ENCODE measurements around the gene RAB24. TPM values are rescaled to one million over a fixed set of nuclear protein-coding genes. Genes with fewer than 3 reads are reported as not detected.

The RAB24 gene
- total RNA-seq, 1 donor from 2014 or later: 42.2 TPM

DNA sequence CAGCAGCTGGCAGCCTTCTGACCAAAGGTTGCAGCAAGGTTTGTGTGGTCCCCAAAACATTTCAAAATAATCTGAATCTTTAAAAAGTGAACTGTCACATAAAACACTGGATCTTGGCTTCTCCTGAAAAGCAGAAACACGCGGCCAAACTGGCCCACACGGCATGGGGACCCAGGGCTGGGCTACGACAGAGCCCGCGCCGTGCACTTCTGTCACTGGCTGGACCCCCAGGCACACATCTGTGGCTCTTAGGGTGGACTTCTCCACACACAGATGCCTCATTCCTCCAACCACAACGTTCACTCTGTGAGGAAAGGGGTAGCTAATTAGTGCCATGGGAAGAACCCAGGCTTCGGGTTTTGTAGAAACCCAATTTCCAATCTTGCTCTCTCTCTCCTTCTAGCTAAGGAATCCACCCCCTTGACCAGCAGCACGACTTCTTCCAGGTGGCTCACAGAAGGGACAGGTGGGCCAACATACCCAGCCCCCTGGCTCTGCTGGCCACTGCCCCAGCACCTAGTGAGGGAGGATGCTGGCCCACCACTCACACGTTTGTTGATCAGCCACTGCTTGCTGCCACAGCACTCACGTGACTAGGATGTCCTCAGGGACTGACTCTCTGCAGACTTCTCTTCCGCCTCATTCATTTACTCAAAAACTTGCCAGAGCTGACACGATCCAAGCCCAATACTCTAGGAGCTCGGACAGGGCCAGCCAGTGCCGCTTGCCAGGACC, 30.1 kb upstream of the RAB24 start:
- intact Hi-C loops (cut with micrococcal nuclease): no loop called here

DNA sequence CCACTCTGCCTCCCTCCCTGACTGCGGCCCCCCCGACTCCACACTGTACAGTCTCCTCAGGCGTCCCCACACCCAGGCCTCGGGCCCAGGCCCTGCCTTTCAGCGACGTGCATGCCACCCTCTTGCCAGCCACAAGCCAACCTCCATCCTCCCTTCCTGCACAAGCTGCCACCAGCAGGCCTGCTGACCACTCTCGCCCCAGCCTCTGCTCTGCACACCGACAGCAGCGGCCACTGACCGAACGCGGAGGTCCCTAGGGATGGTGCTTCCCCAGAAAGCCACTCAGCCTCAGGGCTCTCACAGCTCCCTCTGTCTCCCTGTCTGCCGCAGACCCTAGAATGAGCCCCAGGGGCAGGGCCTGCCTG, 29.4 kb upstream of the RAB24 start:
- intact Hi-C loops (cut with micrococcal nuclease): no loop called here

DNA sequence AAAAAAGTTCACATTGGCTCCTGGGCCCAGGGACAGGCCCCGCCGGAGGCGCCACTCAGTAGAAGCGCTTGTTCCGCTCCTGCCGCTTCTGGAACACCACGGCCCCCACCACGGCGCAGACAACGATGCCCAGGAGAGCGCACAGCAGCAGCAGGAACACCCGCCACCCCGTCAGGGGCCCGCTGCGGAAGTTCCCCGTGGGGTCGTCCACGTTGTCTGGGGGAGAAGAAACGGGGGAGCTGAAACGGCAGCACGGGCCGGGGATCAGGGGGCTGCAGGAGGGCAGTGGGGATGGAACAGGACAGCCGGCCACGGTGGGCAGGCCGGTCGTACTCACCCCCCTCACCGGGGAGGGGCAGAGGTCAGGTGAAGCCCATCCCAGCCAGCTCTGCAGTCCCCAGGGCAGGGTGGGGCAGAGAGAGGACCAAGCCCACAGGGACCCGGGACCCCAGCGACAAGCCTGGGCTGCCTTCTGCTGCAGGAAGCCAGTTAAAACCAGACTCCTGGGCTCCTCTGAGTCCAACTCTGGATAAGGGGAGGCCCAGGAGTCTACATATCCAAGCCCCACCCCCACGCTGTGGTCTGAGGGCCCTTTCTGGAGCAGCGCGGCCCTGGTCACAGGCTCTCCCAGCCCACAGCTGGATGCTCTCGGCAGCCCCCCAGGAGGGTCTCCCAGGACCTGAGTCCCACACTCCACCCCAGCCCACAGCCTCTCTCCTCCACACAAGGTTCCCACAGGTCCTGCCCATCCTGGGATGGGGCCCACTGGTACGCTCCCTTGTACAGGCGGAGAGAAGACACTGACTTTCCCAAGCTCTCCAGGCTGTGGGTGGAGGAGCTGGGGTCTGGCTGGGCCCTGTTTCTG, 28.7 kb upstream of the RAB24 start:
- intact Hi-C loops (cut with micrococcal nuclease): no loop called here

DNA sequence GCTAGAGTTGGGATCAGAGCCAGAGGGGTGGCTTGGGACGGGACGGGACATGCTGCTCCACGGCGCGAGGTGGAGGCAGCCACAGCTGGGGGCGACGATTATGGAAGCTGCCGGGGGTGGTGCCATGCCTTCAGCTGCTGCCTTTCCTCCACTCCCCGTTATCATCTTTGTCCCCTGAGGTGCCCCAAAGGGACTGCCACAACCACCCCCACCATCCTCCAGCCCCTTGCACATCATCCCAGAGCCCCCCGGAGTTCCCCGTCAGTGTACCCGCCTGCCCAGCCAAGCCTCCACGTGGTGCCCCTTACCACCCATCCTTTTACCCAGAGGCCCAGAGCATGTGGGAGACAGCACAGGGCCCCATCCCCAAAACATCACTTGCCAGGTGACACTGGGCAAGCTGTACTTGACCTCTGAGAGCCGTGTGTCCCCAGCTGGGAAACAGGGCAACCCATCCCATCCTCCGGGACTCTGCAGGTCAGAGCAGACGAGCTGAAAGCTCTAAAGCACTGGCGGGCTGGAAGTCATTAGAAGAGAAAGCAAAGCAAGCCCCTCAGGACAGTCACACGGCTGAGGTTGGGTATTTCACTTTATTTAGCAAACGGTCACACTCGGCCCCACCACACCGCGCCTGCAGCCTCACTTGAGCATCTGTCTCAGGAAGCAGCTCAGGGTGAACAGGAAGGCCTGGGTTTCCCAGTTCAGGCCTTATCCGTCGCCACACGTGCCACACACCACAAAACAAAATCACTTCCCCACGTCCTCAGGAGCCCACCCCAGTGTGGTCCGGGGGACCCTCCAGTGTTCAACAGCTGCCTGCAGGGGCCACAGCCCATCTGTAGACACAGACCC, 27.7 kb upstream of the RAB24 start:
- intact Hi-C loops (cut with micrococcal nuclease): no loop called here

DNA sequence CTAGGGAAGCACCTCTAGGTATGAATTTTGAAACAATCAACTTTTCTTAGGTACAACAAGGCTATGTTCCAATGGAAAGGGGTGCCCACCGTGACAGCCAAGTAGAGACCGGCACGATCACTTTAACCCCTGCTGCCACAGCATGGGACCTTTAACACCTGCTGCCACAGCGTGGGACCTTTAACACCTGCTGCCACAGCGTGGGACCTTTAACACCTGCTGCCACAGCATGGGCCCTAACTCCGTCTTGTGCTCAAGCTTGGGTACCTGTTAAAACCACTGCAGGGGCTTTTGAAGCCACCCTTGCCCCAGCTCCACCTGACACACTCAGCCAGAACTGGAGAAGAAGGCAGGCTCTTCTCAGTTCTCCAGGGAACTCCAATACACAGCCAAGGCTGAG, 26.4 kb upstream of the RAB24 start:
- intact Hi-C loops (cut with micrococcal nuclease): no loop called here

DNA sequence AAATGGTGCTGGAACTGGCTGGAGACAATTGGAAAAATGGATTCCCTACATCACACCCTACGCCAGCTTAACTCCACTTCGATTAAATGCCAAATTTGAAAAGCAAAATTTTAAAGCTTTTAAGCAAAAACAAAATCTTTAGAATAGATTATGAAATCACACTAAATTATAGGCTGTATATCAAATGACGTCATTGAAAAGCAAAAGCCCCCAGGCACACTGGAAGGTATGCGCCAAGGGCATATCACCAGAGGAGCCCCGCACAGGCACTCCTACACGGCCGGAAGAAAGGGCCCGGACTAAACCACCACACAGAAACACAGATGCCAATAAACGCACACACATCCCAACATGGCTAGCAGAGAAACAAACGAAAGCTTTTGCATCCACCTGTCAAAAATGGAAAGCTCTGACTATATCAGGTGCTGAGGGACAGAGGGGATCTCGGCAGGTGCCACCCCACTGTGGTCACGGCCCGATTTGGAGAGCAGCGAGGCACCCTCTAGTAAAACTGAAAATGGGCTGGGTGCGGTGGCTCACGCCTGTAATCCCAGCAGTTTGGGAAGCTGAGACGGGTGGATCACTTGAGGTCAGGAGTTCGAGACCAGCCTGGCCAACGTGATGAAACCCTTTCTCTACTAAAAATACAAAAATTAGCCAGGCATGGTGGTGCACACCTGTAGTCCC, 25.2 kb upstream of the RAB24 start:
- intact Hi-C loops (cut with micrococcal nuclease): no loop called here

DNA sequence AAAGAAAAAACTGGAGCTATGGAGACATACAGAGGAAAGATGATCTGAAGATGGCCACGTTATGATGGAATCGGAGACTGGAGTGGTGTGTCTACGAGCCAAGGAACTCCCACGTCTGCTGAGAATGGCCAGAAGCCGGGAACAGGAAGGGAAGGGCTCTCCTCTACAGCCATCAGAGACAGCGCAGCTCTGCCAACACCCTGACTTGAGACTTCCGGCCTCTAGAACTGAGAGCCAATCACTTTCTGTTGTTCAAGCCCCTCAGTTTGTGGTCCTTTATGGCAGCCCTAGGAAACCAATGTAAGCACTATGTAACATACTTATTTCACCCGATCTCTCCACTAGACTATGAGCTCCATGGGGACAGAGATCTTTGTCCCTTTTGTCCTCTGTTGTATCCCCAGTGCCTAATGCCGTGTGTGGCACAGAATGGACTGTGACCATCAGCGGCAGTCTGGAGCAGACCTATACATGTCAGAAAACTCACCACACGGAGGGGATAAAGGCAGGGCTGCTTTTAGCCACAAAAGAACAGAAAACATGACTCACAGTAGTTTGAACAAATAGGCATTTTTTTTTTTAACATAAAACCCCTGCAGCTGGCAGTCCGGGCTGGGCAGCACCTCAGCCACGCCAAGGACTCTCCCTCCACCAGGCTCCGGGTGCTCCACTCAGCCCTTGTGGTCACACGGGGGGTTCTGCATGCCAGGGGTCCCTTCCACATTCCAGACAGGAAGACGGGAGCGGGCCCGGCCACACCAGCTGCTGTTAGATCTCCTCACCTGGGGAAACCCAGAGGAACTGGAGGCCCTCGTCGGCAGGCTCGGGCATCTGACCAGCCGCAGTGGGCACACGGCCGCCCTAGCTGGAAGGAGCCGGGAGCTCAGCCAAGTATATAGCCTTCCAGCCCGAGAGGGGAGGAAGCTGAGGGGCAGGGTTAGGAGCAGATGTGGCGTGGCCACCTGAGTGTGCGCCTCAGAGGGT, 24.3 kb upstream of the RAB24 start:
- intact Hi-C loops (cut with micrococcal nuclease): no loop called here

DNA sequence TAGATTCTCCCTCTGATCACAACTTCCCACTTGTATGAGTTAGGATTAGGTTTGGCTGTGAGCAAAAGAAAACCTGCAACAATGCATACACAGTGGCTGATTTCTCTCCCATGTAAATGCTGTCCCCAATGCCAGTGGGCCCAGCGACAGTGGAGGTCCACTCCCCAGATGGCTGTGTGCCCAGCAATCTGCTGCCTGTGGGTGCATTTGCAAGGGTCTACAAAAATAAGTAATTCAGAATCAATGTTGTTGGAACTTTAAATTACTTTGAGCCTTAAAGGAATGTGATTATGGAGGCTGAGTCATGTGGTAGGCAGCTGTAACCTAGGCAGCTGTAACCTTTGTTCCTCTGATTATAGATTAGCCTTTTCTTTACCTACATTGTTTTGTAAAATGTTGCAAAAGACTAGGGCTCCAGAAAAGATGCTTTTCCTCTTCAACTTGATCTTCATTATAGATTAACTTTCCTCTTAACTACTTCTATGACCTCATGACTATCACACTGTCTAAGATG, 22.4 kb upstream of the RAB24 start:
- intact Hi-C loops (cut with micrococcal nuclease): no loop called here

DNA sequence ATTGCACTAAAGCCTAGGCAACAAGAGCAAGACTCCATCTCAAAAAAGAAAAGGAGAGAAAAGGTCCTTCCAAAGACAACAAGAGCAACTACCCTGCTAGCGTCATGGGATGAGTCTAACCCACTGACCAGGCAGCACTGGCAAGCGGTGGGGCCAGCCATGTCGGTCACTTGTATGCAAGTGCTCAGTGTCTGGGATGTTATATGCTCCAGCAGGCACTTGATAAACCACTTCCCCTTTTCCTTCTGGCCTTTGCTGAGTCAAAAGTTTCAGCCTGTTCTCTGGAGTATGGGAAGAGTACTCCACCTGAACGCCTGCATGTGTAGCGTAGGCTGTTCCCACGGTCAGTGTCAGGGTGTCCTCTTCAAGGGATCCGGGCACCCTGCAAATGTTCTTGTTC, 17.4 kb upstream of the RAB24 start:
- intact Hi-C loops (cut with micrococcal nuclease): no loop called here

DNA sequence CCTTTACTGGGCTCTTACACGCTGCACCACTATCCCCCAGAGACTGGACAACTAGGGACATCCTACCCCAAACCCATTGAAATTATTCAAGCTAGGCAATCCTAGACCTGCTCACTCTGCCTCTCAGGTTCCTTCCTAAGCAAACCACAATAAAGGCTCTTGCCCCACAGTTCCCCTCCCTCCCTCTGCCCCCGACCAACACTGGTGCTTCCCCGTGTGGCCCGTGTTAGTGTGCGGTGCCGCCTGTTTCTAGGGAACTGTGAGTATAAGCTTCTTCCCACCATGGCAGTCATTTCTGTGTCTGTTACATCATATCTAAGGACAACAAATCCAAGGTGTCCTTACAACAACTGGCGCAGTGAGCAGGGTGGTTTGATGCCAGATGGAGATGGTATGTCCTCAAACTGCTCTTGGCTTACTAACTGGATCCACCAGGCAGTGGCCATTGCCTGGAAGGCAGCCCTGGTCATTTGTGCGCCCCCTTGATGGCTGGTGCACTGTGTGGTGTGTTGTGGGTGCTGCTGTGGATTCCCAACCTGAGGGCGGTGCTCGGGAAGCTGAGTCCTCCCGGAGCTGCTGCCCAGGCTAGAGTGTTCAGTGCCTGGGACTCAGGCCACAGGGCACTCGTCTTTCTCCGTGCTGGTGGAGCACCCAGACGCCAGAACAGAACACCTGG, 16.5 kb upstream of the RAB24 start:
- intact Hi-C loops (cut with micrococcal nuclease): no loop called here

DNA sequence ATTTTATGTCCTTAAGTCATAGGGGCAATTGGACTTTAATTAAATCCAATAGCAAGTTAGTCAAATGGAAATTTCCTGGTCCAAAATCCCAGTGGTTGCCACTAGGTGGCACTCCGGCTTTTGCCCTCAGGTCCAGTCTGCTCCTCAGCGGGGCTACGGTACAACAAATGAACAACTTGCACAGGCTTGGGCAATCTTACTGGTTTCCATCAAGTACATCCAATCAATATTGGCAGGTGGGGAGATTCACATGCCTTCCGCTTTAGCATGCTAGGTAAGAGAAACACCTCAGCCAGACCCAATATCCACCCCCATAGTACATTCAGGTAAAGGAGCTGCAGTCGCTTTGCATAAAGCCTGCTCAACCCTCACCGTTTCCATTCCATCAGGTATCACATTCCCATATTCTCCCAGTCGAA, 14.4 kb upstream of the RAB24 start:
- intact Hi-C loops (cut with micrococcal nuclease): loop anchor here (1.0 kb wide), 4 partner anchors 64 to 182 kb away; no protein-coding TSS in a partner anchor

DNA sequence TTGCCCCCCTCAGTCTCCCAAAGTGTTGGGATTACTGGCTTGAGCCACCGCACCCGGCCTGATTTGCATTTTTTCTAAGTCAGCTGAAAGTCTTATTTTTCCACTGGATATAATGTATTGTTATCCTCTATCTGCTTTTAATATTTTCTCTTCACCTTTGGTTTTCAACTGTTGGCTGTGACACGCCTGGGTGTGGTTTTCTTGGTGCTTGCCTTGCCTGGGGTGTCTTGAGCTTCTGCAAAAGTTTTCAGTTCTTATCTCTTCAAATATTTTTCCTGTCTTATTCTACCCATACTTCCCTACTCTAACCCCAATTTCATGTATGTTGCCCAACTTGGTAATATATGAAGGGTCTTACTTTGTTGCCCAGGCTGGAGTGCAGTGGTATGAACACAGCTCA, 12.5 kb upstream of the RAB24 start:
- intact Hi-C loops (cut with micrococcal nuclease): no loop called here

DNA sequence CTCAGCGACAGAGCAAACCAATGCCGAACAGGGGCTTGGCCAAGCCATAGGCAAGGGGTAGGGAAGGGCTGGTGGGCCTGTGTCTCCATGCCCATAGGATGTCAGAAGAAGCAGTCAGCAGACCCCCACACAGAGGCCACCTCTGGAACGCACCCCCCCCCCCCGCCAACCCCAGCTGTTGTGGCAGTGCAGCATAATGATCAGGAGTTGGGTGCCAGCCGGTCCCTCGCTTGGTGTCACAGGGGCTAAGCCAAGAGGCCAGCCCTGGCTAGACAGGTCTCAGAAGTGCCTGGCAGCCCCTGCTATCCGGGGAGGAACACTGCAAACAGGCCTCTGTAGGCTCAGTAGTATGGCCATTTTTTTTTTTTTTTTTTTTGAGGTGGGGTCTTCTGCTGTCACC, 11.9 kb upstream of the RAB24 start:
- intact Hi-C loops (cut with micrococcal nuclease): no loop called here

DNA sequence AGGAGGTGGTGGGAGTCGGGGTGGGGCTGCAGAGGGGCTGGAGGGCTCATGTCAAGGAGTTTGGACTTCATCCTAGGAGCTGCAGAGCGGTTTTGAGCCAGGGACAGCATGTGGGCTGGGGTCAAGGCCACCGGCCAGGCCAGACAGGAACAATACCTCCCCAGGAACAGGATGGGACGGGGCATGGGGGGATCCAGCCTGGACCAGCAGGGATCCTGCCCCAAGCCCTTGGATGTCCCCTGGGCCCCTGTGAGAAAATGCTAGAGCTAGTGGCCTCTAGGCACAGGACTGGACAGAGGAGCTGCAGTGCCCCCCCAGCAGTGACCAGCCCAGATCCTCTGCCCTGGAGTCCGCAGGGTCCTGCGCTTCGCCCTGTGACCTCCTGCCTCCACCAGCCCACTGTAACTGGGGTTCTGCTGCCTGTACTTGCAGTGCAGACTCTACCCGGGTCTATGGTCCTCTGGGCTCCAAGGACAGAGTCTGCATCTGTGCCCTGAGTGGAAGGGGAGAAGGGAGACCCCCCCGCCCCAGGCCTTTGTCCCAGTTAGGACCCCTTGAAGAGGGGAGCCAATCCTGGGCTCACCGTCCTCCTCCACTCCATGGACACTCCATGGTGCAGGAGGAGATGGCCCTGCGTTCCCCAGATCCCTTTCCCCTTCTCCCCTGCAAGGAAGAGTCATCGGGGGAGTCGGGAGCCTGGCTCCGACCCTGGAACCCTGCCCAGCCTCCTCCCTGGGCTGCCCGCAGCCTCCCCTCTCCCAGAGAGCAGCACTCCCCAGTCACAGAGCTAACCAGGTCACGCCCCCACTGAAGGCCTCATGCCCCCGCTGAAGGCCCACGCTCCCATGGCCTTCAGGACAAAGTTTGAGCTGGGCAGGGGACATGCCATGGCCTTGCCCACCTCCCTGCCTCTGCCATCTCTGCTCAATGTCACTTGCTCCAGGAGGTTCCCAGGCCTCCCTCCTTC, 11.1 kb upstream of the RAB24 start:
- intact Hi-C loops (cut with micrococcal nuclease): loop anchor here (5.0 kb wide), 1 partner anchor 927 kb away; the partner anchor contains the start of genes HIGD2A and NOP16

DNA sequence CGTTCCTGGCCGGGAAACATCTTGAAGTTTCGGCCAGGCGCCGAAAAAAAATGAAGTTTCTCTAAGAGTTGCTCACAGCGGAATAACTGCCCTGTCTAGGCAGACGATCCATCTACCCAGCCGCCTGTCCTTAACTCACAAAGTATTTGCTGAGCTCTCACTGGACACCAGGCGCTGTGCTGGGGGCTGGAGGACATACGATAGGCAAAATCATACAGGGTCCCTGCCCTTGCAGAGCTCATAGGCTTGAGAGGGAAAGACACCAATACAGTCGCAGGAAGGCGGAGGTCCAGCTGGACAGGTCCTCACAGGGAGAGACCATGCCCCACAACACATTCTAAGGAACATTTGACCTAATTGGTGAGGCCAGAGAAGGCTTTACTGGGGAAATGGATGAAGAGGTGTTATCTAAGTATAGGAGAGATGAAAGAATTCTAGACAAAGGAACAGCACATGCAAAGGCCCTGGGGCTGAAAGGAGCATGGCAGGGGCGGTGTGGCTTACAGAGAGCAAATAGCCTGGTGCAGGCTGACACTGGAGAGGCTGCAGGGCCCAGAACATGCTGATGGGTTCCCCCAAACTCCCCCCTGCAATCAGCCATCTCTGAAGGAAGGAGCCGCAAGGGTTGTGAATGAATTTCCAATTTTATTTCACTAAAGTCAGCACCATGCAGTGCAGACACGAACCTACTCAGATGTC, 10.2 kb upstream of the RAB24 start:
- intact Hi-C loops (cut with micrococcal nuclease): loop anchor here (5.0 kb wide), 1 partner anchor 926 kb away; the partner anchor contains the start of genes HIGD2A and NOP16

DNA sequence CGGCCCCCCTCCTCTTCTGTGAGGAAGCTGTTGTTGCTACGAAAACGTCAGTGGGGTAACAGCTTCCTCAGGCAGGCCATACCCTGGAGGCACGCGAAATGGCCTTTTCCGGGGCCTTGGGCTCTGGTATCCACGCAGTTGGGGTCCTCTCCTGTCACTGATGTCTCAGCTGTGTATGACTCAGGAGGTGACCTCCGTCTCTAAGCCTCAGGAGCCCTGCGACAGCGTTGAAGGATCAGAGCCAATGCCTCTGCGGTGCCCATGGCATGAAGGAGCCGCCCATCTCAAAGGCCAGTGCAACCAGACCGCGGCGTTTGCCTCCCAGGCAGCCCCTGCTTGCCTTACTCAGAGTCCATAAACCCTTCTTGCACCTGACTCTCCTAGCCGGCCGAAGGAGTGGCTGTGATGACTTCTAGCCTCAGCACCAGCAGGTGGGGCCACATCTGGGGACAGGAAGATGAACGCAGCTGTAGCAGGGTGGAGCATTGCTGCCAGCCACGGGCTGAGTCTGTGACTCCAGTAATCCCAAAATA, 9.2 kb upstream of the RAB24 start:
- intact Hi-C loops (cut with micrococcal nuclease): loop anchor here (1.0 to 5.0 kb wide), 11 partner anchors 39 to 925 kb away; partner anchors contain the start of genes FGFR4, GRK6, HIGD2A and HNRNPAB
